Naive thymus-derived CD4-positive, alpha-beta T cell (primary cell): ENCODE measurements around the gene TRIM61. TPM values are rescaled to one million over a fixed set of nuclear protein-coding genes. Genes with fewer than 3 reads are reported as not detected.
"Not testable (repeated sequence)": the region's sequence is repeated elsewhere in the genome, so short reads cannot be mapped to it uniquely, and the experiment has no call there.

ENCODE experiments used
- ATAC-seq: fragments of 150-1000 bp; cut with Tn5 transposase; 2 replicates; pipeline ENCODE4 v1.10.0; 2021; ENCODE audit warnings: mild to moderate bottlenecking, moderate library complexity
- CTCF ChIA-PET: fragments of 350-600 bp; sonication (Branson Sonifier 250); formaldehyde crosslinking; loops from one replicate; lab custom pipeline; 2021; ENCODE audit warnings: antibody characterized with exemption; lab: Charles Lee
- POLR2A ChIA-PET: fragments of 350-600 bp; sonication (Branson Sonifier 250); formaldehyde crosslinking; loops from one replicate; lab custom pipeline; 2021; ENCODE audit warnings: antibody characterized with exemption, inconsistent platforms; lab: Charles Lee
- DNase-seq, 9 donors: peaks; one replicate each; pipeline versions ENCODE4 v3.0.0 to v3.0.0-alpha.2; 2020 to 2022; ENCODE audit warnings: mixed read lengths in 1 of 9
- H3K27ac ChIP-seq: one replicate; pipeline ENCODE4 v1.7.0; 2013; ENCODE audit warnings: mild to moderate bottlenecking, low read depth, low read length, moderate library complexity
- H3K27me3 ChIP-seq, 2 donors: one replicate each; pipeline ENCODE4 v1.7.0; 2013; ENCODE audit warnings: low read length in 2 of 2, mild to moderate bottlenecking in 2 of 2, moderate library complexity in 2 of 2; ENCODE audit not compliant: control insufficient read depth in 2 of 2, insufficient read depth in 2 of 2
- H3K36me3 ChIP-seq, 3 experiments: 1 replicate in 2 of 3; 2 replicates in 1 of 3; pipeline ENCODE4 v1.7.0; 2013; ENCODE audit warnings: low read length in 3 of 3, mild to moderate bottlenecking in 3 of 3, moderate library complexity in 1 of 3; ENCODE audit not compliant: insufficient read depth in 3 of 3, control insufficient read depth in 2 of 3
- H3K4me1 ChIP-seq, 2 donors: one replicate each; pipeline ENCODE4 v1.7.0; 2013; ENCODE audit warnings: low read length in 2 of 2, mild to moderate bottlenecking in 2 of 2, moderate library complexity in 1 of 2; ENCODE audit not compliant: control insufficient read depth in 2 of 2, insufficient read depth in 2 of 2
- H3K4me3 ChIP-seq: 2 replicates; pipeline ENCODE4 v1.7.0; 2013; ENCODE audit warnings: mild to moderate bottlenecking, low read length
- H3K9me3 ChIP-seq, 3 experiments: 1 replicate in 2 of 3; 2 replicates in 1 of 3; pipeline ENCODE4 v1.7.0; 2013; ENCODE audit warnings: low read length in 3 of 3; ENCODE audit not compliant: control insufficient read depth in 2 of 3
- H3K27ac Mint-ChIP-seq, 9 donors: one replicate each; pipeline ENCODE4 v1.8.0; 2020 to 2022; ENCODE audit warnings: mixed read lengths in 9 of 9, mild to moderate bottlenecking in 8 of 9, moderate library complexity in 5 of 9, inconsistent platforms in 2 of 9
- H3K27me3 Mint-ChIP-seq, 5 donors: one replicate each; pipeline ENCODE4 v1.8.0; 2021 to 2022; ENCODE audit warnings: mixed read lengths in 5 of 5, mild to moderate bottlenecking in 1 of 5
- H3K36me3 Mint-ChIP-seq, 5 donors: one replicate each; pipeline ENCODE4 v1.8.0; 2020 to 2022; ENCODE audit warnings: mixed read lengths in 5 of 5, mild to moderate bottlenecking in 3 of 5, inconsistent platforms in 1 of 5
- H3K4me1 Mint-ChIP-seq, 7 donors: one replicate each; pipeline ENCODE4 v1.8.0; 2020 to 2022; ENCODE audit warnings: mixed read lengths in 7 of 7, mild to moderate bottlenecking in 3 of 7, inconsistent platforms in 1 of 7
- H3K4me3 Mint-ChIP-seq, 10 donors: one replicate each; pipeline ENCODE4 v1.8.0; 2020 to 2022; ENCODE audit warnings: mild to moderate bottlenecking in 10 of 10, mixed read lengths in 10 of 10, moderate library complexity in 6 of 10, inconsistent platforms in 2 of 10
- H3K9me3 Mint-ChIP-seq, 11 donors: one replicate each; pipeline ENCODE4 v1.8.0; 2020 to 2022; ENCODE audit warnings: mixed read lengths in 11 of 11, mild to moderate bottlenecking in 4 of 11, inconsistent platforms in 1 of 11, moderate library complexity in 1 of 11
- intact Hi-C, 2 donors: fragments of 100-400 bp; cut with micrococcal nuclease; formaldehyde crosslinking; loops; one replicate each; pipeline ENCODE4 v1.15.1; 2023
- polyA plus RNA-seq, 2 donors: library from polyadenylated mRNA; unstranded; fragments of 300-500 nt; fragmentation: Illumina TruSeq; gene quantifications; one replicate each; pipeline ENCODE4 v1.2.3, GENCODE V29; 2021
- total RNA-seq, 6 experiments: library from RNA in 5 of 6; stranded (reverse) in 5 of 6; gene quantifications; 1 replicate in 5 of 6; 2 replicates in 1 of 6; pipeline ENCODE4 v1.2.3 and lab custom pipeline; 2021 to 2026

TRIM61 gene
- total and polyA plus RNA-seq, 7 experiments from 2014 or later: 0.34 to 4.0 (median 1.1) TPM

- H3K27me3 ChIP-seq, H3K4me1 ChIP-seq, H3K36me3 Mint-ChIP-seq, H3K4me1 Mint-ChIP-seq, CTCF ChIA-PET, intact Hi-C loops, H3K4me3 Mint-ChIP-seq, POLR2A ChIA-PET, ATAC-seq, H3K9me3 Mint-ChIP-seq, H3K36me3 ChIP-seq, H3K9me3 ChIP-seq, H3K27ac ChIP-seq, H3K4me3 ChIP-seq, DNase-seq, H3K27ac Mint-ChIP-seq: not testable (repeated sequence)
- H3K27me3 Mint-ChIP-seq: peaks cover 0 to 36% (median 9%) of the 10 kb centered on the region in 5 donors
Measured at GRCh38 chr4:164927101-164927500, 50.4 kb downstream of the TRIM61 start.

GRCh38 chr4:164926301-164926700, 51.2 kb downstream of the TRIM61 start:
- no peak for DNase-seq
- H3K9me3 ChIP-seq: no peaks in the 10 kb centered on the region
- ChIA-PET POLR2A (no interaction called here), CTCF (no interaction called here)
- no peak overlapping the region for H3K27ac Mint-ChIP-seq
- no peak overlapping the region for H3K4me3 ChIP-seq
- no peak overlapping the region for H3K4me3 Mint-ChIP-seq
- no peaks in the 10 kb centered on the region for H3K36me3 Mint-ChIP-seq
- H3K27ac ChIP-seq: no peak overlapping the region
- ATAC-seq: no peak
- H3K36me3 ChIP-seq: no peaks in the 10 kb centered on the region
- peaks cover 0 to 5% (median 0%) of the 10 kb centered on the region in 11 donors for H3K9me3 Mint-ChIP-seq
- H3K27me3 ChIP-seq: no peaks in the 10 kb centered on the region
- H3K4me1 ChIP-seq: no peaks in the 10 kb centered on the region
- H3K4me1 Mint-ChIP-seq: peaks cover 0 to 1% (median 0%) of the 10 kb centered on the region in 7 donors
- H3K27me3 Mint-ChIP-seq: peaks cover 0 to 33% (median 9%) of the 10 kb centered on the region in 5 donors
- intact Hi-C loops: no loop called here

GRCh38 chr4:164924670-164925238, 52.7 kb downstream of the TRIM61 start:
- peaks cover 0 to 4% (median 0%) of the 10 kb centered on the region in 11 donors for H3K9me3 Mint-ChIP-seq
- ATAC-seq (no peak), DNase-seq (no peak)
- intact Hi-C loops: no loop called here
- no peak overlapping the region for H3K27ac ChIP-seq
- no peaks in the 10 kb centered on the region for H3K4me1 ChIP-seq
- no peaks in the 10 kb centered on the region for H3K36me3 Mint-ChIP-seq
- H3K36me3 ChIP-seq: no peaks in the 10 kb centered on the region
- H3K4me3 ChIP-seq: no peak overlapping the region
- no peaks in the 10 kb centered on the region for H3K9me3 ChIP-seq
- peaks cover 0 to 1% (median 0%) of the 10 kb centered on the region in 7 donors for H3K4me1 Mint-ChIP-seq
- ChIA-PET POLR2A (no interaction called here), CTCF (no interaction called here)
- H3K4me3 Mint-ChIP-seq: no peak overlapping the region
- peaks cover 0 to 21% (median 9%) of the 10 kb centered on the region in 5 donors for H3K27me3 Mint-ChIP-seq
- H3K27me3 ChIP-seq: no peaks in the 10 kb centered on the region
- H3K27ac Mint-ChIP-seq: no peak overlapping the region

- Histone ChIP-seq H3K4me3 (no peak overlapping the region), H3K9me3 (no peaks in the 10 kb centered on the region), H3K36me3 (no peaks in the 10 kb centered on the region), H3K27ac (no peak overlapping the region), H3K4me1 (no peaks in the 10 kb centered on the region), H3K27me3 (no peaks in the 10 kb centered on the region)
- DNase-seq: no peak
- Mint-ChIP-seq H3K27me3 (peaks cover 0 to 7% (median 0%) of the 10 kb centered on the region in 5 donors), H3K9me3 (peaks cover 0 to 4% (median 0%) of the 10 kb centered on the region in 11 donors), H3K36me3 (no peaks in the 10 kb centered on the region), H3K4me3 (no peak overlapping the region), H3K27ac (no peak overlapping the region), H3K4me1 (no peaks in the 10 kb centered on the region)
- POLR2A ChIA-PET: no interaction called here
- CTCF ChIA-PET: no interaction called here
- intact Hi-C loops: no loop called here
- no peak for ATAC-seq
Measured at GRCh38 chr4:164918956-164919355, 58.5 kb downstream of the TRIM61 start.

Other genes with a start within 250 kb of the TRIM61 start
- not detected for gene SMIM31, start 223.5 kb downstream of the TRIM61 start, total RNA-seq
- gene SMIM31, start 223.5 kb downstream of the TRIM61 start, polyA plus RNA-seq: not detected
- gene APELA, start 100.5 kb downstream of the TRIM61 start, total RNA-seq: not detected
- not detected for gene APELA, start 100.5 kb downstream of the TRIM61 start, polyA plus RNA-seq
- not detected for gene TRIM60, start 54.3 kb upstream of the TRIM61 start, total RNA-seq
- not detected for gene TRIM60, start 54.3 kb upstream of the TRIM61 start, polyA plus RNA-seq
- not detected for gene TRIM75, start 76.2 kb upstream of the TRIM61 start, total RNA-seq
- not detected for gene TRIM75, start 76.2 kb upstream of the TRIM61 start, polyA plus RNA-seq
- 10 to 100 TPM in 2 of 5 experiments, 1 to 10 TPM in 3; 5.3 to 13.9 (median 9.6) TPM for gene TMEM192, start 135.2 kb upstream of the TRIM61 start, total RNA-seq
- 10 to 100 TPM; 12.5 to 20.6 TPM for gene TMEM192, start 135.2 kb upstream of the TRIM61 start, polyA plus RNA-seq
- 10 to 100 TPM; 26.9 to 39.9 (median 27.9) TPM for gene KLHL2, start 229.9 kb upstream of the TRIM61 start, total RNA-seq
- 1 to 10 TPM; 4.8 to 7.4 TPM for gene KLHL2, start 229.9 kb upstream of the TRIM61 start, polyA plus RNA-seq